Measurements from ENCODE around the gene SLC16A11. TPM values are rescaled to one million over a fixed set of nuclear protein-coding genes. Genes with fewer than 3 reads are reported as not detected.

The SLC16A11 gene
- total and polyA plus RNA-seq, 9 of the 15 experiments (the other 6 are each of a cell fraction or from before 2014, with no cell fraction given): not detected

GRCh38 chr17:7035591-7036368 lies 8.1 kb downstream of the SLC16A11 start, which contains the start of gene SLC16A13 (continued):
- TF ChIP-seq THRB (CRISPR knock-in tag; conservative IDR thresholded peaks at IDR 0.05) (no peak), POLR2AphosphoS5 (IDR thresholded peaks at IDR 0.05; ENCODE audit: control insufficient read depth, insufficient read depth, low read depth, low read length) (peak; percentile 84), ZNF212 (CRISPR knock-in tag; IDR thresholded peaks at IDR 0.05) (no peak), COPS2 (conservative IDR thresholded peaks at IDR 0.05) (no peak), BRD4 (IDR thresholded peaks at IDR 0.05) (no peak), POU5F1 (IDR thresholded peaks at IDR 0.05; ENCODE audit: borderline replicate concordance, low read depth, low read length, partially characterized antibody) (peak; percentile 12), SETDB1 (IDR thresholded peaks at IDR 0.05; ENCODE audit: low read length) (no peak), FOXK2 (conservative IDR thresholded peaks at IDR 0.05 in 1 of 2, IDR thresholded peaks at IDR 0.05 in 1 of 2; ENCODE audit: low read depth in 2 of 2) (peak; percentile 12 to 25; a peak in 1 of 4 replicates), SIRT6 (IDR thresholded peaks at IDR 0.05; ENCODE audit: low read depth, low read length) (no peak), RBM15 (IDR thresholded peaks at IDR 0.05; ENCODE audit: insufficient read depth, low read length) (no peak), ZNF263 (CRISPR knock-in tag; IDR thresholded peaks at IDR 0.05; ENCODE audit: borderline replicate concordance) (no peak), MTA1 (IDR thresholded peaks at IDR 0.05; ENCODE audit: borderline replicate concordance) (no peak), SAP30 (IDR thresholded peaks at IDR 0.05; ENCODE audit: borderline replicate concordance, insufficient read depth, low read depth, low read length, poor library complexity, severe bottlenecking) (no peak), RAD51 (IDR thresholded peaks at IDR 0.05; ENCODE audit: borderline replicate concordance, low read depth) (peak; percentile 95), ZNF165 (CRISPR knock-in tag; IDR thresholded peaks at IDR 0.05; ENCODE audit: borderline replicate concordance) (no peak), MED1 (CRISPR knock-in tag; IDR thresholded peaks at IDR 0.05; ENCODE audit: borderline replicate concordance) (no peak), ZNF444 (CRISPR knock-in tag; IDR thresholded peaks at IDR 0.05) (no peak), ZNF12 (CRISPR knock-in tag; IDR thresholded peaks at IDR 0.05) (no peak), ZNF24 (IDR thresholded peaks at IDR 0.05) (no peak)
- TF ChIP-seq, protein P1, sequence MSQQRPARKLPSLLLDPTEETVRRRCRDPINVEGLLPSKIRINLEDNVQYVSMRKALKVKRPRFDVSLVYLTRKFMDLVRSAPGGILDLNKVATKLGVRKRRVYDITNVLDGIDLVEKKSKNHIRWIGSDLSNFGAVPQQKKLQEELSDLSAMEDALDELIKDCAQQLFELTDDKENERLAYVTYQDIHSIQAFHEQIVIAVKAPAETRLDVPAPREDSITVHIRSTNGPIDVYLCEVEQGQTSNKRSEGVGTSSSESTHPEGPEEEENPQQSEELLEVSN (IDR thresholded peaks at IDR 0.05; ENCODE audit: borderline replicate concordance in 1 of 2, extremely low read depth in 1 of 2, insufficient read depth in 1 of 2, insufficient read length in 1 of 2, low read depth in 1 of 2, low read length in 1 of 2, poor library complexity in 1 of 2, severe bottlenecking in 1 of 2): peak in 1 of 2 experiments; percentile 61
- TF ChIP-seq, protein P2, sequence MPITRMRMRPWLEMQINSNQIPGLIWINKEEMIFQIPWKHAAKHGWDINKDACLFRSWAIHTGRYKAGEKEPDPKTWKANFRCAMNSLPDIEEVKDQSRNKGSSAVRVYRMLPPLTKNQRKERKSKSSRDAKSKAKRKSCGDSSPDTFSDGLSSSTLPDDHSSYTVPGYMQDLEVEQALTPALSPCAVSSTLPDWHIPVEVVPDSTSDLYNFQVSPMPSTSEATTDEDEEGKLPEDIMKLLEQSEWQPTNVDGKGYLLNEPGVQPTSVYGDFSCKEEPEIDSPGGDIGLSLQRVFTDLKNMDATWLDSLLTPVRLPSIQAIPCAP (CRISPR knock-in tag; IDR thresholded peaks at IDR 0.05; ENCODE audit: borderline replicate concordance): no peak
- TF ChIP-seq, protein P3, sequence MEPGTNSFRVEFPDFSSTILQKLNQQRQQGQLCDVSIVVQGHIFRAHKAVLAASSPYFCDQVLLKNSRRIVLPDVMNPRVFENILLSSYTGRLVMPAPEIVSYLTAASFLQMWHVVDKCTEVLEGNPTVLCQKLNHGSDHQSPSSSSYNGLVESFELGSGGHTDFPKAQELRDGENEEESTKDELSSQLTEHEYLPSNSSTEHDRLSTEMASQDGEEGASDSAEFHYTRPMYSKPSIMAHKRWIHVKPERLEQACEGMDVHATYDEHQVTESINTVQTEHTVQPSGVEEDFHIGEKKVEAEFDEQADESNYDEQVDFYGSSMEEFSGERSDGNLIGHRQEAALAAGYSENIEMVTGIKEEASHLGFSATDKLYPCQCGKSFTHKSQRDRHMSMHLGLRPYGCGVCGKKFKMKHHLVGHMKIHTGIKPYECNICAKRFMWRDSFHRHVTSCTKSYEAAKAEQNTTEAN (CRISPR knock-in tag; IDR thresholded peaks at IDR 0.05): no peak
- TF ChIP-seq, protein P4, sequence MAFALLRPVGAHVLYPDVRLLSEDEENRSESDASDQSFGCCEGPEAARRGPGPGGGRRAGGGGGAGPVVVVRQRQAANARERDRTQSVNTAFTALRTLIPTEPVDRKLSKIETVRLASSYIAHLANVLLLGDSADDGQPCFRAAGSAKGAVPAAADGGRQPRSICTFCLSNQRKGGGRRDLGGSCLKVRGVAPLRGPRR (CRISPR knock-in tag; IDR thresholded peaks at IDR 0.05): no peak
